PC-3 (cell line): ENCODE data around the gene MBOAT7. TPM values are rescaled to one million over a fixed set of nuclear protein-coding genes. Genes with fewer than 3 reads are reported as not detected.
"Not testable (repeated sequence)": the region's sequence is repeated elsewhere in the genome, so short reads cannot be mapped to it uniquely, and the experiment has no call there.

Experiments
- ATAC-seq: fragments of 200-7000 bp; cut with Tn5 transposase; 2 replicates; pipeline ENCODE4 v1.9.1; 2020; ENCODE audit warnings: mild to moderate bottlenecking, moderate library complexity
- BruUV-seq: library from RNA; stranded (reverse); fragments of 400-500 nt; replicated peaks from 2 replicates; lab custom pipeline; 2021; lab: Mats Ljungman, UMichigan
- CTCF ChIA-PET: fragments of 300-600 bp; sonication (Branson Sonifier 250); formaldehyde crosslinking; loops from one replicate; lab custom pipeline; 2022; ENCODE audit warnings: antibody characterized with exemption; lab: Charles Lee
- POLR2A ChIA-PET: fragments of 300-600 bp; sonication (Branson Sonifier 250); formaldehyde crosslinking; loops from one replicate; lab custom pipeline; 2022; ENCODE audit warnings: antibody characterized with exemption; ENCODE audit not compliant: unreplicated experiment; lab: Charles Lee
- DNase-seq: peaks from one replicate; pipeline ENCODE4 v3.0.0-alpha.2; 2015
- H2AFZ ChIP-seq: fragments of 300-600 bp; sonication (generic); 2 replicates; pipeline ENCODE4 v1.6.0; 2016; ENCODE audit warnings: antibody characterized with exemption, low read length
- H3F3A ChIP-seq: fragments of 300-600 bp; sonication (generic); one replicate; pipeline ENCODE4 v1.6.0; 2017; ENCODE audit warnings: antibody characterized with exemption, low read length, control low read depth, mild to moderate bottlenecking; ENCODE audit not compliant: unreplicated experiment
- H3K27ac ChIP-seq: fragments of 300-600 bp; sonication (generic); 2 replicates; pipeline ENCODE4 v1.5.1; 2016; ENCODE audit warnings: mild to moderate bottlenecking, low read length
- H3K27me3 ChIP-seq: fragments of 300-600 bp; sonication (generic); 2 replicates; pipeline ENCODE4 v1.6.1; 2016; ENCODE audit warnings: low read length, mixed read lengths
- H3K36me3 ChIP-seq: fragments of 300-600 bp; sonication (generic); 2 replicates; pipeline ENCODE4 v1.6.1; 2016; ENCODE audit warnings: low read depth, mixed run types, low read length, mixed read lengths
- H3K4me1 ChIP-seq: fragments of 300-600 bp; sonication (generic); 2 replicates; pipeline ENCODE4 v1.5.1; 2016; ENCODE audit warnings: low read length; ENCODE audit not compliant: insufficient read depth
- H3K4me2 ChIP-seq: fragments of 300-600 bp; sonication (generic); 2 replicates; pipeline ENCODE4 v1.6.0; 2016; ENCODE audit warnings: low read length
- H3K4me3 ChIP-seq: fragments of 300-600 bp; sonication (generic); 2 replicates; pipeline ENCODE4 v1.5.1; 2016; ENCODE audit warnings: mild to moderate bottlenecking, low read length, mixed read lengths
- H3K79me2 ChIP-seq: fragments of 300-600 bp; sonication (generic); 2 replicates; pipeline ENCODE4 v1.6.1; 2017; ENCODE audit warnings: low read length, mixed read lengths
- H3K9ac ChIP-seq: fragments of 300-600 bp; sonication (generic); 2 replicates; pipeline ENCODE4 v1.6.0; 2016; ENCODE audit warnings: mild to moderate bottlenecking, low read length
- H3K9me2 ChIP-seq: fragments of 300-600 bp; sonication (generic); replicated peaks from 2 replicates; pipeline ENCODE4 v1.6.1; 2016; ENCODE audit warnings: mixed run types, low read length, mixed read lengths
- H3K9me3 ChIP-seq: fragments of 300-600 bp; sonication (generic); 2 replicates; pipeline ENCODE4 v1.6.1; 2016; ENCODE audit warnings: low read length, mixed read lengths
- H4K20me1 ChIP-seq: fragments of 300-600 bp; sonication (generic); 2 replicates; pipeline ENCODE4 v1.6.1; 2016; ENCODE audit warnings: low read length, mixed read lengths
- intact Hi-C: fragments of 100-400 bp; cut with micrococcal nuclease; formaldehyde crosslinking; loops from 2 replicates; pipeline ENCODE4 v1.9.0; 2023
- total RNA-seq: library from RNA; depleted of rRNA; stranded (reverse); fragments of >200 nt; gene quantifications from 2 replicates; pipeline ENCODE4 v1.2.3, GENCODE V29; 2014

MBOAT7 gene
- total RNA-seq, 1 experiment from 2014 or later = 231 TPM

DNA sequence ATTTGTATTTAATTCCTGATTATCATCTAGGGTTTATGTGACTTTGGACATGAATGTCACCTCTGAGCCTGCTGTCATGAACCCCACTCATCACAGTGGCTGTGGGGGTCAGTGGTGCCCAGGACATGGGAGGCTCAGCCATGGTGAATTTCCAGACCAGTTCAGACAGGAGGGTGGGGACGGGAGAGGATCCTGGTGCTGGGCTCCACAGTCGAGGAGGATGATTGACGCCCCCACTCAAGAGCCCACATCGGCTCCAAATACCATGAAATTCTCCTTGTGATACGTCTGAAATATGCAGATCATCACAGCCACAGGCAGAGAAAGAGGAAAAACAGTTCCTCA is 34.5 kb upstream of the MBOAT7 start:
- H3K4me2 ChIP-seq, H3K4me3 ChIP-seq, POLR2A ChIA-PET, intact Hi-C loops, H3K4me1 ChIP-seq, H3K36me3 ChIP-seq, H3K27ac ChIP-seq, H2AFZ ChIP-seq, H4K20me1 ChIP-seq, CTCF ChIA-PET, H3K9ac ChIP-seq, H3F3A ChIP-seq, H3K79me2 ChIP-seq, BruUV-seq, DNase-seq, ATAC-seq, H3K9me2 ChIP-seq, H3K9me3 ChIP-seq: not testable (repeated sequence)
- H3K27me3 ChIP-seq = peaks cover 20% of the 10 kb centered on the region; the same call in 1 of the 2 replicates

GRCh38 chr19:54223277-54223936 is 34.0 kb upstream of the MBOAT7 start:
- H3K9ac ChIP-seq, H3K4me3 ChIP-seq, intact Hi-C loops, H3K4me2 ChIP-seq, H3K79me2 ChIP-seq, CTCF ChIA-PET, H3K9me3 ChIP-seq, BruUV-seq, DNase-seq, H4K20me1 ChIP-seq, H2AFZ ChIP-seq, H3K36me3 ChIP-seq, H3F3A ChIP-seq, H3K27ac ChIP-seq, H3K9me2 ChIP-seq, H3K4me1 ChIP-seq: not testable (repeated sequence)
- ATAC-seq = peak; percentile 32
- peaks cover 19% of the 10 kb centered on the region; the same call in 1 of the 2 replicates for H3K27me3 ChIP-seq
- POLR2A ChIA-PET = interaction anchor here (0.5 kb wide), 1 partner anchor 136 kb away, joined by 3 read pairs; no protein-coding TSS in a partner anchor

GRCh38 chr19:54222474-54223276 is 33.3 kb upstream of the MBOAT7 start, which contains the start of gene LILRB3:
LILRB3 (minus strand) TSS chr19:54223007; CDS start chr19:54222976, 31 bp downstream.
- POLR2A ChIA-PET = interaction anchor here (0.5 kb wide), 1 partner anchor 135 kb away, joined by 3 read pairs; no protein-coding TSS in a partner anchor
- H3K27me3 ChIP-seq = peaks cover 14% of the 10 kb centered on the region; the same call in 1 of the 2 replicates
- CTCF ChIA-PET, H2AFZ ChIP-seq, H3K27ac ChIP-seq, H3K4me3 ChIP-seq, H3K79me2 ChIP-seq, H3K4me1 ChIP-seq, H3K9me3 ChIP-seq, H3F3A ChIP-seq, DNase-seq, BruUV-seq, H3K4me2 ChIP-seq, H3K9me2 ChIP-seq, intact Hi-C loops, H3K36me3 ChIP-seq, H4K20me1 ChIP-seq, H3K9ac ChIP-seq: not testable (repeated sequence)
- ATAC-seq = peak; percentile 31

DNA sequence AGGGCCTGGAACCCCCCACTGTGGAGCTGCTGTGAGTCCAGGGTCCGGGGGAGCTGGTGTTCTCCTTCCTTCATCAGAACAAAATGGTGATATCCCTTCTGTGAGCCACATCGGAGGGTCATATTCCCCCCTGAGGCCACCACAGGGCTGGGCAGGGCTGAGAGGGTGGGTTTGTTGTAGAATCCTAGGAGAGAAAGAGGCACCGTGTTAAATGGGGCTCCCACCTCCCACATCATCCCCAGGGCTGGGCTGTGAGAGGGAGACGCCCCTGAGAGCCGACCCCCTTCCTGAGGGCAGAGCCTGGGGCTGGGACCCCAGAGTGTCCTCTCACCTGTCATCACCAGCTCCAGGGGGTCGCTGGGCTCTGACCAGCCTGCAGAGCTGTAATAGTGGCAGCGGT is 32.6 kb upstream of the MBOAT7 start:
- H3K9me2 ChIP-seq, H3K27ac ChIP-seq, DNase-seq, ATAC-seq, BruUV-seq, H4K20me1 ChIP-seq, H2AFZ ChIP-seq, H3K79me2 ChIP-seq, H3K9ac ChIP-seq, H3F3A ChIP-seq, H3K4me3 ChIP-seq, H3K4me2 ChIP-seq, POLR2A ChIA-PET, H3K36me3 ChIP-seq, H3K4me1 ChIP-seq, intact Hi-C loops, H3K9me3 ChIP-seq, CTCF ChIA-PET: not testable (repeated sequence)
- H3K27me3 ChIP-seq = peaks cover 14% of the 10 kb centered on the region; the same call in 1 of the 2 replicates

GRCh38 chr19:54219702-54220101 is 30.3 kb upstream of the MBOAT7 start:
- H3K4me3 ChIP-seq, H2AFZ ChIP-seq, H3K36me3 ChIP-seq, ATAC-seq, H3K9me3 ChIP-seq, DNase-seq, H3K4me1 ChIP-seq, H3K4me2 ChIP-seq, H3K9ac ChIP-seq, H4K20me1 ChIP-seq, intact Hi-C loops, H3F3A ChIP-seq, CTCF ChIA-PET, H3K9me2 ChIP-seq, POLR2A ChIA-PET, BruUV-seq, H3K79me2 ChIP-seq, H3K27ac ChIP-seq: not testable (repeated sequence)
- H3K27me3 ChIP-seq = peaks cover 14% of the 10 kb centered on the region; the same call in 1 of the 2 replicates
